Brain pericyte (primary cell): Measurements from ENCODE around the gene FES.
"Not testable (repeated sequence)": the region's sequence is repeated elsewhere in the genome, so short reads cannot be mapped to it uniquely, and the experiment has no call there.

Experiments used
- DNase-seq: peaks from one replicate; pipeline ENCODE4 v3.0.0-alpha.2; 2012; ENCODE audit warnings: low read depth, low spot score

The FES gene

DNA sequence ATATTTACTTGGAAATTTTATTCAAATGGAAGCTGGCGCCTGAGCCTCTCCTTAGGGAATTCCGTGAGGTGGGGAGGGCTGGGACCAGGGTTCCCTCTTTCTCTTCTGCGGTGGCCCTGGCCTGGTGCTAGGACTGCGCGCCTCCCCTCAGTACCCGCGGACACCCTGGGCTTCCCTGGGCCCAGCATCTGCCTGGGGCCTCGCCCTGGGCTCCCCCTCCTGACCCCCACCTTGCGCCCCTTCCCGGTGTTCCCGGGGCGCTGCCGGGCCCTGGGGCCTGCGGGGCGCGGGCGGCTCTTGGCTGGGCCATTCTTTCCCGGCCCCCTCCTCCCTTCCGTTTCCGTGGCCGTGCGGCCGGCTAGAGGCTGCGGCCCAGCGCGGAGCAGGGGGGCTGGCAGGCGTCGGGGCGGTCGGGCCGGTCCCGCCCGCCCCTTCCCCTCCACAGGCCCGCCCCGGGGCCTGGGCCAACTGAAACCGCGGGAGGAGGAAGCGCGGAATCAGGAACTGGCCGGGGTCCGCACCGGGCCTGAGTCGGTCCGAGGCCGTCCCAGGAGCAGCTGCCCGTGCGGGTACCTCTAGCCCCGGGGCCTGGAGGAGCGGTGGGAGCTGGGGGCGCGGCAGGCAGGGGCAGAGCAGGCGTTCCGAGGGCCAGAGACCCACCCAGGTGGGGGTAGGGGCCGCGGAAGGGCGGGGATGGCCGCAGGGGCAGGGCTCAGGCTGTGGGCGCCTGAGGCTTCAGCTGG is at the start of gene FES:
Gene FES, plus strand, starts transcription at position 529 of the 743 bp plus-strand sequence. CDS start 542 bp downstream, outside the sequence.
- DNase-seq = no peak

GRCh38 chr15:90834626-90835025 is 49.7 kb upstream of the FES start:
- DNase-seq = no peak

- DNase-seq = peak; percentile 41
These were observed 47.9 kb upstream of the FES start for GRCh38 chr15:90836296-90836871.

- no peak for DNase-seq
These were observed 47.2 kb upstream of the FES start for GRCh38 chr15:90837094-90837493.

DNA sequence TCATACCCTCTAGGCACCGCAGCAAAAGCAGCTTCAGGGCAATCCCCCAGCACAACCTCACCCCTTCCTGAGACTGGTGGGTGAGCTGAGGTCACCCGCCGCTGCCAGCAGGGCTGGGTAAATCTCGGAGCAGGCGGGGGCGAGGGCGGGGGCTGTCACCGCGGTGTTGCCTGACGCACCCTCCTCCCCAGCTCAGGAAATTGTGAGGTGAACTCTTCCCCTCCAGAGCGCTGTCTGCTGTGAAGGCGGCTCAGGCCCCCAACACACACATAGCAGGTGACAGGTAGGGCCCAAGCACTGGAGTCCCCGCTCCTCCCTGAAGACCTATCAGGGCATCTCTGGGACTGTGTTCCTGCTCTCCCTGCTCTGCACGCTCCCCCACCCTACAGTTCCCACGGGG is 46.2 kb upstream of the FES start:
- no peak for DNase-seq

DNA sequence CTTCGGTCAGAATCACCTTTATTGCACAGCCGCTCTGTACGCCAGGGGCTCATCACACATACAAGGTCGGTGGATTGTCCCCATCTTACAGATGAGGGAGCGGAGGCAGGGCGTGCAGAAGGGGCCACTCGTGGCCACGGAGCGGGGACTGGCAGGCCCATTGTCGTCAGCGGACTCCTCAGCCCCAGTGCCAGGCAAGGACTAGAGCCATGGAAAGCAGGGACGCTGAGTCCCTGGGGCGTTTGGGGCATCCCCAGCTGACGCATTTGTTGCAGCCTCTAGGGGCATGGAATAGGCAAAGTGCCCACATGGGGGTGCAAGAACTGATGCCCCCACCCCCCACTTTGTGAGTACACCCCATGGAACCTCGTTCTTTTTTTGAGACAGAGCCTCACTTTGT is 45.8 kb upstream of the FES start:
- no peak for DNase-seq

DNA sequence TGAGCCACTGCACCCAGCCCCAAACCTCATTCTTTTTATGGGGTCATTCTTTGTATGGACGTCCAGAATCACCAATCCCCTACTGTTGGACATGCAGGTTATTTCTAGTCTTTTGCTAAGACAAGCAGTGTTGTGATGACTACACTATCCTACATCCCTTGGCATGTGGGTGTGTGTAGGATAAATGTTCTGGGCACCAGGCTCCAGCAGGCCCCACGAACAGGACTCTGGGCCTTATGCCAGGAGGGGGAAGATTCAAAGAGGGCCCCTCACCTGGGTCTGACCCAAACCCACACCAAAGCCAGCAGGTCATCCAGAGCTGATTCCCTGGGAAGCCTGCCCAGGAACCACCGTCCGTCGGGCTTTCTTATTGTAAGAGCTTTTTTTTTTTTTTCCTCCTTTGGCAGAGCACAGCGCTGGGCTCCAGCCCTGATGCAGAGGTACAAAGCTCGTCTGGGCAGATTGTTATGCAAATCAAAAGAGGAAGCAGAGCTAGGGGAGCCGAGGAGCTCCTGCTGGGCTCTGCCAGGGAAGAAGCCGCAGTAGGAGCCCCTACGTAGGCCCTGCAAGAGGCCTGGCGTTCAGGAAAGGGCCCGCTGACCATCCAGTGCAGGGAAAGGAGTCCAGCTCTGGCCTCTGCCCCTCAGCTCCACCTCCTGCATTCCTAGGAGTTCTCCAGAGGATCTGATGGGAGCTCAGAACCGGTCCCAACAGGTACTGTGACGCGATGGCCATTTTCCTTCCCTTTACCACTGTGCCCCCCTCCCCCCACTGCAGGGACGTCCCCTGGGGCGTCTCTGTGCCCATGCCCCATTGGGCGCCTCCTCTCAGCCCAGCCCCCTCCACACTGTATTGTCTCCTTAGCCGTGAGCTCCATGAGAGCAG is 44.9 kb upstream of the FES start:
- DNase-seq = no peak

GRCh38 chr15:90840157-90840855 is 44.0 kb upstream of the FES start:
- no peak for DNase-seq

DNA sequence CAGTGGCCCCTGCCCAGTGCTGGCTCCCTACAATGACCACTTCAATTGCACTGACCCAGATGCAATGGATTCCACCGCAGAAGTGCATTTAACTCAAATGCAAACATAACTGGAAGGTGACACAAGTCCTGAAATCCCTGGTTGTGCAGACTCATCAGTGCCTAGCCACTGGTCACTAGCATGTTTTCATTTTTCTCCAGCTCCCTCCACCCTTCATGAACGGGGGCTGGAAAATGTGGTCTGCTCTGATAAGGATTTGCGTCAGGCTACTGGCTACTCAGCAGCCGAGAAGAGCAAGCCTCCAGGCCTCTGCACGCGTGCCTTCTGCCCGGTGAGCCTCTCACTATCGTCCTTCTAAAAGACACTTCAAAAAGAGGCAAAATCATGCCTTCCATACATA is 43.4 kb upstream of the FES start:
- no peak for DNase-seq

DNA sequence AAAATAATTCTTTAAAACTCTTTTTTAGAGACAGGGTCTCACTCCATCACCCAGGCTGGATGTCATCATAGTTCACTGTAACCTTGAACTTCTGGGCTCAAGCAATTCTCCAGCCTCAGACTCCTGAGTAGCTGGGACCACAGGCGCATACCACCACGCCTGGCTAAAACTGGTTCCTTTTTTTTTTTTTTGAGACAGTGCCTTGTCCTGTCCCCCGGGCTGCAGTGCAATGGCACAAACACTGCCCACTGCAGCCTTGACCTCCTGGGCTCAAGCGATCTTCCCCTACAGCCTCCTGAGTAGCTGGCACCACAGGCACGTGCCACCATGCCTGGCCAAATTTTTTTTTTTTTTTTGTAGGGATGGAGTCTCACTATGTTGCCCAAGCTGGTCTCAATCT is 39.6 kb upstream of the FES start:
- DNase-seq = no peak

DNA sequence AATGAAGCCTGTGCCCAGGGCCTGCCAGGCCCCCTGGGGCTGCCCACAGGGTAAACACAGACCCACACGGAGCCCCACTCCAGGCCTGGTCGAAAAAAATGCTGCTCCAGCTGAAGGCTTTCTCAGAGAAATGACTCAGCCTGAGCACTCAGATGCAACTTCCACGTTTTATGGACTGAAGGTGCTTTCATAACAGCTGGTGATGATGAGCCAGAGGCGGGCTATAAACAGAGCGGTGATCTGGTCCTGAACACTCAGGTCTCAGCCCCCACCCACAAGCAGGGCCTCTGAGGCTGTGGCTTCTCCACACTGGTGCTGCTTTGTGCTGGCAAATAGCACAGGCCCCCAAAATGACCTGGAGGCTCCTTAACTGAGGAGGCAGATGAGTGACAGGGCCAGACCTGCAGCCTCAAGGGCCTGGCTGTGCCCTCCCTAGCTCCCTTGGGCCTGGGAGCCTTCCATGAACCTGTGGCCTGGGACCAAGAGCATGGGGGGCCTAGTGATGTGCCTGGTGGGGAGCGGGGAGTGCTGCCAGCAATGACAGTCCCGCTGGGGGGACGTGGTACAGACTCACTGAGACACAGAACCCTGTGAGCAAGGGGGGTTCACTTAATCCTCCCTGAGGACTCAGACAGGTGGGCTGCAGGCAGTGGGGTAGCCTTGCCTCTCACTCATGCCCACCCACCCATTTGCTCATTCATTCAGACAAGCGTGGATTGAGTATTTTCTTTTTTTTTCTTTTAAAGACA is 38.9 kb upstream of the FES start:
- peak; percentile 44 for DNase-seq

- not testable (repeated sequence) for DNase-seq
These were observed 34.9 kb upstream of the FES start for GRCh38 chr15:90849424-90849823.

DNA sequence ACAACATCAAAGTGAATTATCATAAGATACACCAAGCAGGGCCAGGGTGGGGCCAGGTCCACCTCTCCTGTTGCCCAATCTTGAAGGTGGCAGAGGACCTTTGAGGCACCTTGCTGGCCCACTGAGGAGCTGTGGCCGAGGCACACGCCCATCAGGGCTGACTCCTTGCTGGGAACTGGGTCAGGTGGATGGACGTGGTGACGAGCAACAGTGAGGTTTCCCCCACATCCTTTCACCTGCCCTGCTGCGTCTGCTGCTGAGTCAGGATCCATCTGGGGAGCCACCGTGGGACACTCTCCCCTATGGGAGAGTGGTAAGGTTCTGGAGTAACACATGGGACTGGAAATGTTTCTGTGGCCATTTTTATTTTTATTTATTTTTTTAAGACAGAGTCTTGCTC is 33.2 kb upstream of the FES start:
- no peak for DNase-seq

- DNase-seq = no peak
These were observed 32.4 kb upstream of the FES start for GRCh38 chr15:90851940-90852339.

DNA sequence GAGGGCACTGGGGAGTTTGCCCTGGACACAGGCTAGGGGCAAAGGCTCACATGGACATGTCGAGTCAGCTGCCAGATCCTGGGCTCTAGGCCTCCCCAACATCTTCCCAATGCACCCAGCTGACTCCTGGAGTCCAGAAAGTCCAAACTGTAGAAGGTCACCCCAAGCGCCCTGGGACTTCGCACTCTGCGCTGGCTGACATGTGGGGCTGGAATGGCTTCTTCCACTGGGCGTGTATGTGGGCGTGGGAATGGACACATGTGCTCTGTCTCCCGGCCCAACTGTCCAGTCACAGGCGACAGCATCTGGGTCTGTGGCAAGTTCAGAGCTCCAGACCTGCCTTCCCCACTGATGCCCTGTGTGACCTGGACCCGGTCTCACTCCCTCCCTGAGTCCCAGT is 29.2 kb upstream of the FES start:
- DNase-seq = no peak

GRCh38 chr15:90857337-90857736 is 27.0 kb upstream of the FES start:
- DNase-seq = no peak

DNA sequence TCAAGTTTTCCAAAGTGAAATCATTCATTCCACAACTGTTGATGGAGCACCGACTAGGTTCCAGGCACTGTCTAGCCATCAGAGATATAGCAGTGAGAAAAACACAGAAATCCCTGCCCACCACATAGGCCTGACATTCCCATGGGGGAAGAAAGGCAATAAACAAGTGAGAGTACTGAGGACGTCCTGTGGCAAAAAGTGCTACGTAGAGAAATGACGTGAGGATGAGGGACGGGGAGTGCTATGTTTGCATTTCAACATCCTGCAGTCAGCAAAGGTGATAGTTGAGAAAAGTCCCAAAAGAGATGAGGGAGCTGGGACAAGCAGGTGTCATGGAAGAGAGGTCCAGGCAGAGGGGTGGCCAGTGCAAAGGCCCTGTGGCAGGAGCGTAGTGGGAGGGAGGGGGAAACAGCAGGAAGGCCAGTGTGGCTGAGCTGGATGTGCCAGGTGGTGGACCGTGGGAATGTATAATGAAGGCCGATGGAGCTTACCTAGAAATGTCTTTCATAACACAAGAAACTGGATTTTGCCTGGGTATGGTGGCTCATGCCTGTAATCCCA is 26.3 kb upstream of the FES start:
- DNase-seq = no peak

DNA sequence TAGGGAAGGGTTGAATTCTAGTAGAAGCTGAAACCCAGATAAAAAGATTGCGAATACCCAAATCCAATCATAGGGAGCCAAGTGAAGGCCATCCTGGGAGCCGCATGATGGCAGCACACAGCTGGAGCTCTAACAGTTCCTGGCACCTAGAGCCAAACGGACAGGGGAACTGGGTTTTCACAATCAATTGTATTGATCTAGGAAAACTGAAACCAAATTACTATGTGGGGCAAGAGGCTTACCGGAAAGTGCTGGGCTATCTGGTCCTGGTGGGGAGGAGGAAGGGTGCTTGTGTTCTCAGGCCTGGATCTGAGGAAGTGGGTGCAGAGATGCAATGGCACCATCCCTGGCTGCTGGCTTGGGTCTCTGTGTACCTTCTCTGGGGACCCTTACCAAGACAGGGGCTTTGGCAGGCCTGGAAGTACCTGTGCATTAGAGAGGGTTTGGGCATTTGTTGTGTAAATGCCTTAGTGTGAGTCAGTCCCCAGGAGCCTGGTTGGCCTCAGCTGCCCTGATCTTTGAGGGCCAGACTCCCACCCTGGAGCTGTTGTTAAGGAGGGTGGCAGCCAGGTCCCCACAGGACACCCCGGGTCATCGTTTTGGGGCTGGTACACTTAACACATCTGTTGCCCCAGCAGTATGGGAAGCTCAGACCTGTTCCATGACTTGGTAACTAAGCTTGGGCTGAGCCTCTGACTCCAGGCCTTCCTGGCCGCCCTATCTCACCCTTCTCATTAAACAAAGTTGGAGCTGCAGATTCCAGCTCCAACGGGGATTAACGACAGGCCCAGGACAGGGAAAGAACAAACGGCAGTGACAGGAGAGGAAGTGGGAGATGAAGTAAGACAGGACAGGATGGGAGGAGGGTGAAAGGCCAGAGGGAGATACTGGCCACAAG is 24.8 kb upstream of the FES start:
- no peak for DNase-seq

- no peak for DNase-seq
These were observed 23.9 kb upstream of the FES start for GRCh38 chr15:90860450-90860849.
